Mucosa of stomach (tissue), 1 donor: Measurements from ENCODE around the gene DLX2.
A peak's percentile ranks its signal among the peaks of the same experiment; 100 is the strongest.

ENCODE experiments used
- H3K27me3 ChIP-seq: one replicate; pipeline ENCODE4 v1.7.0; 2013; ENCODE audit warnings: mild to moderate bottlenecking, low read length; ENCODE audit not compliant: control insufficient read depth, insufficient read depth
- H3K36me3 ChIP-seq: one replicate; pipeline ENCODE4 v1.7.0; 2013; ENCODE audit warnings: low read length; ENCODE audit not compliant: control insufficient read depth, insufficient read depth
- H3K4me1 ChIP-seq: one replicate; pipeline ENCODE4 v1.7.0; 2013; ENCODE audit warnings: mild to moderate bottlenecking, low read length; ENCODE audit not compliant: control insufficient read depth, insufficient read depth
- H3K4me3 ChIP-seq: one replicate; pipeline ENCODE4 v1.7.0; 2013; ENCODE audit warnings: low read length
- H3K9ac ChIP-seq: one replicate; pipeline ENCODE4 v1.7.0; 2013; ENCODE audit warnings: mild to moderate bottlenecking, low read length, moderate library complexity
- H3K9me3 ChIP-seq: one replicate; pipeline ENCODE4 v1.7.0; 2013; ENCODE audit warnings: mild to moderate bottlenecking, low read length, moderate library complexity; ENCODE audit not compliant: control insufficient read depth
- donor health status: Pancreatic carcinoma.

DLX2 gene

GRCh38 chr2:172089633-172090032 is 13.1 kb downstream of the DLX2 start:
- no peaks in the 10 kb centered on the region for H3K36me3 ChIP-seq
- H3K27me3 ChIP-seq: peaks cover 100% of the 10 kb centered on the region
- no peak overlapping the region for H3K9ac ChIP-seq
- peaks cover 32% of the 10 kb centered on the region for H3K4me1 ChIP-seq
- H3K4me3 ChIP-seq: no peak overlapping the region
- no peaks in the 10 kb centered on the region for H3K9me3 ChIP-seq

DNA sequence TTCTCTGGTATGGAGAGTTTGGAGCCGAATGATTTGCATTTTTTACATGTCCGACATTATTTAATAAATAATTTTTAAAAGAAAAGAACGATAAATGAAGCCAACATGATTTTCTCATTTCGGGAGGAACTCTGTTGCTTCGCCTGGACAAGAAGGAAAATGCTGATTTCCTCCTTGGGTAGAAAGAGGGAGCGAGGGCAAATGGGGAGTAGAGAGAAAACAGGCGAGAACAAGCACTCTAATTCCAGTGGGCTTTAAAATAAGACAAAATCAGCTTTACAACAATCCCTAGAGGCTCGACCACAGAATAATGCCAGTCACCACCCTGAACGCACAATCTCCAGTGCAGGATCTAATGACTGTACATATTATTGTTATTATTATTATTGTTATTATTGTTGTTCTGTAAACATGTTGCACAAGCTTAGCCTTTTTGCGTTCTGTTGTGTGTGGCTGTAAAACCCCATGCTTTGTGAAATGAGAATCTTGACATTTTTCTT is 13.6 kb downstream of the DLX2 start:
- Histone ChIP-seq H3K27me3 (peaks cover 100% of the 10 kb centered on the region), H3K4me3 (no peak overlapping the region), H3K4me1 (peaks cover 38% of the 10 kb centered on the region), H3K36me3 (no peaks in the 10 kb centered on the region), H3K9ac (no peak overlapping the region), H3K9me3 (no peaks in the 10 kb centered on the region)

DNA sequence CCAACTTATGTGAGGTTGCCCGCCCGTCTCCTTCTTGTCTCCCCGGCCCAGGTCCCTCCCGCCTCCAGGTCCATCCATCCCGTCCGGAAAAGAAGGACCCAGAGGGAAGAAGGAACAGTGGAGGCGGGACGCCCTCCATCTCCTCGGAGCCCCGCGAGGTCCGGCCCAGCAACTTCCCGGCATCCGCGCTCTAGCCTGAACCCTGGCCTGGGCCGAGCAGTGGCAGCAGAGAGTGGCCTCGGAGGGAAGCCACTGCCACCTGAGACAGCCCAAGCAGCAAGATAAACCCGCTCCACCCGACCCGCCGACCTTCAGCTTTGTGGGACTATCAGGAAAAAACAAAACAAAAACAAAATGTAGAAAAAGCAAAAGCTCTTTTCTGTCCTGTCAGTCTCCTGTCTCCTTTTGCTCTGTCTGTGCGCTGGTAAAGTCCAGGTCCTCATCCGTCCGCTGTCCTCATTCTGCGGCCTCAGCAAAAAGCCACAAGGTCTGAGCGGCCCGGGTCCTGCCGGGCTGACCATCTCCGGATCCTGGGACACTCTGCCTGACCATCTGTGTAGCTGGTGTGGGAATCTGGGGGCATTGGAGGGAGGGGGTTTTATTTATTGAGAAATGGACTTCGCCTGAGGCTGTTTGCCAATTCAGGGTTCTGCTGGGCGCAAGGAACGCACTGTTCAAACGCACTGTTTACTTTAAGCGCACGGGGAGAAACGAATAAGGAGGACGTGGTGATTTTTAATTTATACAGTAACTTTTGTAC is 14.3 kb downstream of the DLX2 start:
- H3K9ac ChIP-seq: no peak overlapping the region
- H3K36me3 ChIP-seq: no peaks in the 10 kb centered on the region
- peaks cover 40% of the 10 kb centered on the region for H3K4me1 ChIP-seq
- no peaks in the 10 kb centered on the region for H3K9me3 ChIP-seq
- peaks cover 100% of the 10 kb centered on the region for H3K27me3 ChIP-seq
- H3K4me3 ChIP-seq: no peak overlapping the region

- no peaks in the 10 kb centered on the region for H3K9me3 ChIP-seq
- no peak overlapping the region for H3K9ac ChIP-seq
- peaks cover 100% of the 10 kb centered on the region for H3K27me3 ChIP-seq
- peaks cover 45% of the 10 kb centered on the region for H3K4me1 ChIP-seq
- no peak overlapping the region for H3K4me3 ChIP-seq
- no peaks in the 10 kb centered on the region for H3K36me3 ChIP-seq
These were observed 14.9 kb downstream of the DLX2 start for GRCh38 chr2:172087780-172088244.

DNA sequence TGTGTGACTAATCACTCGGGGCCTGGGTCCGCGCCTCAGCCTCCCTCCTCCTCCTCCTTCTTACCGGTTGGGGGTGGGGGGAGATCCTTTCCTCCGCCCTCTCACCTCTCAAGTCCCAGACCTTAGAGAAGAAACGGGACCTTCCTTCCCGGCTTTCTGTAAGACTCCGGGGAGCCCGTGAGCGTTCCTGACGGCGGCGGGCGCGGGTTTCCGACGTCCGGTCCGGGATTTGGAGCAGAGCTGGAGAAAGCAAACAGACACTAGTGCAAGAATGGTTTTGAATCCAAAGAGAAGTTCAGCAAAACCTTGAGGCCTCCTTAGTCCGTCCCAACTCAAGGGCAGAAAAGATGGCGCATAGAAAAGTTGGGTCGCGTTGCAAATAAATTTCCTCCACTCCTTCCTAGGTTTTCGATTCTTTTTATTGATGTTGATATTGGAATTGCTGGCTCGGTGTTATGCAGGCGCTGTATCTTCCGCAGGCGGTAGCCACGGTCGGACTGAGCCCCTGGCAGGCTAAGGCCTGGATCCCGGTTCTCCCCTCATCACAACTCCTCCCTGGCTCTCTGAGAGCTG is 15.4 kb downstream of the DLX2 start:
- H3K4me1 ChIP-seq: peaks cover 50% of the 10 kb centered on the region
- H3K4me3 ChIP-seq: no peak overlapping the region
- H3K9me3 ChIP-seq: no peaks in the 10 kb centered on the region
- no peaks in the 10 kb centered on the region for H3K36me3 ChIP-seq
- H3K9ac ChIP-seq: no peak overlapping the region
- H3K27me3 ChIP-seq: peaks cover 100% of the 10 kb centered on the region

DNA sequence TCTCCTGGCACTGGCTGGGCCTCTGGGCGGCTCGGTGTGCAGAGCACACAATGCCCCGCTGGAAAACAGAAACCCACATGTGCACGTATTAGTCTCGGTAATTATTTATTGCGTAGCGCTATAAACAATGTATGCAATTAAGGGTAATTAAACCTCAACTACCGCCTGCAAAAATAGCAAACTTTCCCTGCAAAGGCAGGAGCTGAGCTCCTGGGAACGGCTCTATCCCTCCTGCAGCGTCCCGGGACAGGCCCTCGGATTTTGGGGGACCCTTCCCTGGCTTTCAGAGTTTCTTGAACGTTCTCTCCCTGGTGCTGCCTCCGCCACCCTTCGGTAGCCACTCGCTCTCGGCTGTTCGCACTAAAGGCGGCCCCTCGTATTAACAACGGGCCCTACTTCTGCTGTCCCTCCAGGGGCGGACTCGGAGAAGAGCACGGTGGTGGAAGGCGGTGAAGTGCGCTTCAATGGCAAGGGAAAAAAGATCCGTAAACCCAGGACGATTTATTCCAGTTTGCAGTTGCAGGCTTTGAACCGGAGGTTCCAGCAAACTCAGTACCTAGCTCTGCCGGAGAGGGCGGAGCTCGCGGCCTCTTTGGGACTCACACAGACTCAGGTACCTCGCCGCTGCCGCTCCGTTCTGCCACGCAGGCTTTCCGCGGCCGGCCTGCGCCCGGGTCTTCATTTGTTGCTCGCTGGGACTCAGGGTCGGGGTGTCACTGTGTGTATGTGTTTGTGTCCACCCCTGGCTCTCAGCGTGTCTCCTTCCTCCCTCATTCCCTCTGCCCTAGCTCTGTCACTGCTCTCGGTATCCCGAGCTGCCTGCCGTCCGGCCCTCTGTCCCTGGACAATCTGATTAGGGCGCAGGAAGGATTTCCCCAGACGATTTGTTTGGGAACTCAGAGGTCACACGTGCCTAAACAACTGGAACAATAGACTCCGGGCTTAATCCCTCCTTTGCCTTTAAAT is 16.2 kb downstream of the DLX2 start:
- H3K9me3 ChIP-seq: no peaks in the 10 kb centered on the region
- H3K36me3 ChIP-seq: no peaks in the 10 kb centered on the region
- no peak overlapping the region for H3K9ac ChIP-seq
- H3K27me3 ChIP-seq: peaks cover 100% of the 10 kb centered on the region
- peaks cover 53% of the 10 kb centered on the region for H3K4me1 ChIP-seq
- H3K4me3 ChIP-seq: no peak overlapping the region

GRCh38 chr2:172085460-172086159 is 17.1 kb downstream of the DLX2 start, which contains the start of gene DLX1:
Gene DLX1, plus strand, starts transcription at chr2:172085507. Its CDS starts 171 bp downstream, at chr2:172085678.
- Histone ChIP-seq H3K36me3 (no peaks in the 10 kb centered on the region), H3K4me3 (peak within 1 kb of the TSS; percentile 26), H3K9me3 (no peaks in the 10 kb centered on the region), H3K4me1 (peaks cover 60% of the 10 kb centered on the region), H3K27me3 (peaks cover 100% of the 10 kb centered on the region), H3K9ac (no peak within 1 kb of the TSS)

DNA sequence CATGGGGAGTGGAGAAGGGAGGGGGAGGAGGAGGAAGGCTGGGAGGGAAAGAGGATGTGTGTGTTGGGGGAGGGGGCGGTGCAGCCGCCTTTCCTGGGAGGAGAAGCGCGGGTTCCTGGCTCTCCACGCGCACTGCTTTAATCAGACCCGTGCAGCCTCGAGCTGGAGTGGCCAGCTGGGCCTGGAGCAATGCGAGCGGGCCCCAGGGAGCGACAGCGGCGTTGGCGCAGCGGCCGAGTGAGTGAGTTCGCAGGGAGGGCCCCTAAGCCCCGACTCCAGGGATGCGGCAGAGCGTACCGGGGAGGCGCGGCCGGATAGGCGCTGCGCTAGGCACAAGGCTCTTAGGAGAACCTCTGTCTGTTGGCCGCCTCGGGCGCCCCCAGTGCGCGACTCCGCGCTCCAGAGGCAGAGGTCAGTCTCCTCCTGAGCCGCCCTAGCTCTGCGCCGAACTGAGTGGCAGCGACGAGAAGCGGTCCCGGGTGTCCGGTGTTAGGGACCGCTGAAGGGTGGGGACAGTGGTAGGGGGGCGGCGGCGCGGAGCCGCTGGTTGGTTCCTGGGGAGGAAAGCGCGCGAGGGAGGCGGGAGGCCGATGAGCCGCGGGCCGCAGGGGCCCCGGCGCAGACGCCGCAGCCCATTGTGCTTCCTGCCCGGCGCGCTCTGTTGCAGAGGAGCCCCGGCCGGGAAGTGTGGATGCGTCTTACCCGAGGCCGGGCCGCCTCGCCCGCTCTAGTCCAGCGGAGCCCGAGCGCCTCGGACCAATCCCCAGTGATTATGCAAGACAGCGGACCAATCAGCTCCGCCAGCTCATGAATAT is 17.8 kb downstream of the DLX2 start:
- Histone ChIP-seq H3K9ac (no peak overlapping the region), H3K4me1 (peaks cover 60% of the 10 kb centered on the region), H3K9me3 (no peaks in the 10 kb centered on the region), H3K4me3 (peak overlapping the region; percentile 26), H3K36me3 (no peaks in the 10 kb centered on the region), H3K27me3 (peaks cover 100% of the 10 kb centered on the region)

DNA sequence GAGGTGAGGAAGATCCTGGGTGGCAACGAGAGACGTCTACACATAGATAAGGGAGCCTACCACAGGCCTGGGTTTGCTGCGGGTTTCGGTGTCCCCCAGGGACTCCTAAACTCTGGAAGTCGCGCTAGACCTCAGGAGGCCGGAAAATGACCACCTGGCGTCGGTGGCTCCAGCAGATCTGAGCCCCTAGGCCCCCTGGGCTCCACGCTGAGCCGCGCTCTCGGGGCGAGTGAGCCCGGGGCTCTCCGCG is 18.4 kb downstream of the DLX2 start:
- Histone ChIP-seq H3K4me1 (peaks cover 60% of the 10 kb centered on the region), H3K36me3 (no peaks in the 10 kb centered on the region), H3K4me3 (no peak overlapping the region), H3K27me3 (peaks cover 96% of the 10 kb centered on the region), H3K9me3 (no peaks in the 10 kb centered on the region), H3K9ac (no peak overlapping the region)

GRCh38 chr2:172083628-172084394 is 18.9 kb downstream of the DLX2 start:
- Histone ChIP-seq H3K36me3 (no peaks in the 10 kb centered on the region), H3K4me3 (no peak overlapping the region), H3K4me1 (peaks cover 60% of the 10 kb centered on the region), H3K27me3 (peaks cover 91% of the 10 kb centered on the region), H3K9me3 (no peaks in the 10 kb centered on the region), H3K9ac (no peak overlapping the region)
